GM23338 (cell line): Measurements from ENCODE around the gene LPAR1.

Experiments
- CTCF ChIP-seq, 2 experiments: fragments of 200-600 bp in 1 of 2; sonication (generic) in 1 of 2; conservative IDR thresholded peaks; 2 replicates each; pipeline versions ENCODE4 v1.5.1 to v1.6.1; 2016 to 2017; ENCODE audit warnings: antibody characterized with exemption in 2 of 2, low read depth in 2 of 2, mild to moderate bottlenecking in 2 of 2, moderate library complexity in 1 of 2
- EZH2 ChIP-seq: fragments of 200-600 bp; sonication (generic); IDR thresholded peaks from one replicate; pipeline ENCODE4 v1.8.0; 2017; ENCODE audit warnings: antibody characterized with exemption, mild to moderate bottlenecking, low read depth; ENCODE audit not compliant: unreplicated experiment
- JUNB ChIP-seq: IDR thresholded peaks from one replicate; pipeline ENCODE4 v1.6.1; 2016; ENCODE audit warnings: antibody characterized with exemption; ENCODE audit not compliant: unreplicated experiment
- POLR2AphosphoS5 ChIP-seq: IDR thresholded peaks from 2 replicates; pipeline ENCODE4 v1.6.1; 2016; ENCODE audit warnings: antibody characterized with exemption, low read depth
- REST ChIP-seq: IDR thresholded peaks from one replicate; pipeline ENCODE4 v1.6.1; 2018; ENCODE audit warnings: antibody characterized with exemption; ENCODE audit not compliant: unreplicated experiment
- ZNF114 ChIP-seq: fragments of 250-450 bp; sonication (Bioruptor Pico); IDR thresholded peaks from 2 replicates; pipeline ENCODE4 v1.5.0; 2020; ENCODE audit warnings: mild to moderate bottlenecking, moderate library complexity

GRCh38 chr9:110990481-110990880 is 47.8 kb downstream of the LPAR1 start:
- TF ChIP-seq CTCF (conservative IDR thresholded peaks at IDR 0.05; ENCODE audit: low read depth in 2 of 2) (no peak), POLR2AphosphoS5 (no peak), EZH2 (no peak), REST (no peak), JUNB (no peak), ZNF114 (CRISPR knock-in tag) (no peak)
